ENCODE data around the gene KATNAL1. TPM values are rescaled to one million over a fixed set of nuclear protein-coding genes. Genes with fewer than 3 reads are reported as not detected.

Gene KATNAL1
- total RNA-seq, 2 experiments from 2014 or later: 8.6 to 9.0 TPM

DNA sequence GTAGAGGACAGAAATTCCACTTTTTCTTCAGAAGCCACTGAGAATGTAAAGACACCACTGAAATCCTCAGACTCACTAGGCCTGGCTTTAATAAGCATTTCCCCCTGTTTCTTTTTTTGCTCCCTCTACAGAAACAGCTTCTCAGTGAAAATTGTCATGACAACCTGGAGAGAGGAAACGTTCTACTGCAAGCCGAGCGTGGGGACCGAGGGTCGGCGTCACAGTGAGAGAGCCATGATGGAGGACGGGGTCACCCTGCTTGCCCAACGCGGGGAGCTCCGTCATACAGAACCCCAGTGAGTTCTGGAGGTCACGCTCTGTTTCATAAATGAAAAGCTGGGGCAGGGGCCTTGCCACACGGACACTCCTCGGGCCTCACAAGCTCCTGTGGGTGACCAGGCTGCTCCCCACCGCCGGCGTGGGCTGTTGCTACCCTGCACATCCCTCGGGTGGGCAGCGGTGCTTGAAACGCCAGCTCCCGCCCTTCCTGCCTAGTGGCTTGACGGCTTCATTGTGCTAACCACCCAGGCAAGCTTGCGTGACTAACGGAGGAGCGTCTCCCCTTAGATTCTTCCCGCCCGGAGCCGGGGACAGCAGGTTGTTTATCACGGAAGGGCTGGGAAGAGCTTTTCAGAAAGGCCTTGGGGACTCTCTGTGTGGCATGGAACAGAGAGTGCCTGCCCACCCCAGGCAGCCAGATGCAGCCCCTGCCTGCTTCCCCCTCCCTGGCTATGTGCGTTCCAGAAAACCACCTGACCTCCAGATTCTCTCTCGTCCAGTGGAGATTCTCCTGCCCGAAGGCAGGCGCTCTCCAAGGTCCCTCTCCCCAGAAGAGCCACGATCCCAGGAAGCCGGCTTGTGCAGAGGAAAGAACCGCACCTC, 153.6 kb downstream of the KATNAL1 start:
- intact Hi-C loops (cut with micrococcal nuclease): no loop called here
- TF ChIP-seq, protein P1, sequence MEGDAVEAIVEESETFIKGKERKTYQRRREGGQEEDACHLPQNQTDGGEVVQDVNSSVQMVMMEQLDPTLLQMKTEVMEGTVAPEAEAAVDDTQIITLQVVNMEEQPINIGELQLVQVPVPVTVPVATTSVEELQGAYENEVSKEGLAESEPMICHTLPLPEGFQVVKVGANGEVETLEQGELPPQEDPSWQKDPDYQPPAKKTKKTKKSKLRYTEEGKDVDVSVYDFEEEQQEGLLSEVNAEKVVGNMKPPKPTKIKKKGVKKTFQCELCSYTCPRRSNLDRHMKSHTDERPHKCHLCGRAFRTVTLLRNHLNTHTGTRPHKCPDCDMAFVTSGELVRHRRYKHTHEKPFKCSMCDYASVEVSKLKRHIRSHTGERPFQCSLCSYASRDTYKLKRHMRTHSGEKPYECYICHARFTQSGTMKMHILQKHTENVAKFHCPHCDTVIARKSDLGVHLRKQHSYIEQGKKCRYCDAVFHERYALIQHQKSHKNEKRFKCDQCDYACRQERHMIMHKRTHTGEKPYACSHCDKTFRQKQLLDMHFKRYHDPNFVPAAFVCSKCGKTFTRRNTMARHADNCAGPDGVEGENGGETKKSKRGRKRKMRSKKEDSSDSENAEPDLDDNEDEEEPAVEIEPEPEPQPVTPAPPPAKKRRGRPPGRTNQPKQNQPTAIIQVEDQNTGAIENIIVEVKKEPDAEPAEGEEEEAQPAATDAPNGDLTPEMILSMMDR (IDR thresholded peaks at IDR 0.05): no peak
- H3K27ac Mint-ChIP-seq: no peak overlapping the region
- no peaks in the 10 kb centered on the region for H3K9me3 Mint-ChIP-seq
- DNase-seq (no peak), ATAC-seq (no peak)
- H3K27me3 Mint-ChIP-seq: no peaks in the 10 kb centered on the region
- no peak overlapping the region for H3K4me3 Mint-ChIP-seq
- CTCF ChIA-PET: interaction anchor here (3.8 kb wide), 1 partner anchor 22 kb away, joined by 28 read pairs; no protein-coding TSS in a partner anchor
- H3K36me3 Mint-ChIP-seq (ENCODE audit: low read depth): no peaks in the 10 kb centered on the region
- H3K4me1 Mint-ChIP-seq (ENCODE audit: low read depth): peaks cover 52% of the 10 kb centered on the region
- POLR2A ChIA-PET: interaction anchor here (1.4 kb wide), 1 partner anchor 20 kb away, joined by 3 read pairs; no protein-coding TSS in a partner anchor

Other genes starting within 250 kb of the KATNAL1 start
- not detected for gene UBE2L5, start 114.9 kb upstream of the KATNAL1 start, total RNA-seq
- gene HMGB1, start 158.4 kb upstream of the KATNAL1 start, total RNA-seq: 100 to 1,000 TPM; 666 to 676 TPM

All from activated CD8-positive, alpha-beta T cell treated with anti-CD3 and anti-CD28 coated beads for 36 hours (primary cell).